Putamen (tissue), 1 donor: ENCODE data around the gene MAST4.

Source experiments
- DNase-seq: peaks from one replicate; pipeline ENCODE4 v3.0.0-alpha.2; 2016; ENCODE audit warnings: low spot score

Gene MAST4

GRCh38 chr5:67045816-67046740 is 449.9 kb downstream of the MAST4 start:
- DNase-seq = no peak

- DNase-seq = no peak
Measured at GRCh38 chr5:67047160-67047559, 451.0 kb downstream of the MAST4 start.

- DNase-seq = no peak
Measured at GRCh38 chr5:67047616-67048015, 451.4 kb downstream of the MAST4 start.

GRCh38 chr5:67050125-67050524 is 453.9 kb downstream of the MAST4 start:
- no peak for DNase-seq

- DNase-seq = no peak
Measured at GRCh38 chr5:67050635-67051034, 454.4 kb downstream of the MAST4 start.

GRCh38 chr5:67051164-67051563 is 455.0 kb downstream of the MAST4 start:
- DNase-seq = no peak

GRCh38 chr5:67052034-67052433 is 455.8 kb downstream of the MAST4 start:
- no peak for DNase-seq

GRCh38 chr5:67053229-67053628 is 457.0 kb downstream of the MAST4 start:
- DNase-seq = no peak

GRCh38 chr5:67058998-67059743 is 463.0 kb downstream of the MAST4 start:
- no peak for DNase-seq

GRCh38 chr5:67059744-67060490 is 463.7 kb downstream of the MAST4 start:
- no peak for DNase-seq

GRCh38 chr5:67061511-67061910 is 465.3 kb downstream of the MAST4 start:
- DNase-seq = no peak

- DNase-seq = no peak
Measured at GRCh38 chr5:67063055-67063454, 466.9 kb downstream of the MAST4 start.

GRCh38 chr5:67063791-67064190 is 467.6 kb downstream of the MAST4 start:
- DNase-seq = no peak

GRCh38 chr5:67065237-67065636 is 469.0 kb downstream of the MAST4 start:
- DNase-seq = no peak

GRCh38 chr5:67065696-67066095 is 469.5 kb downstream of the MAST4 start:
- no peak for DNase-seq

GRCh38 chr5:67066815-67067214 is 470.6 kb downstream of the MAST4 start:
- DNase-seq = no peak

GRCh38 chr5:67073045-67073680 is 477.0 kb downstream of the MAST4 start:
- DNase-seq = no peak

- no peak for DNase-seq
Measured at GRCh38 chr5:67077296-67077695, 481.1 kb downstream of the MAST4 start.

- DNase-seq = no peak
Measured at GRCh38 chr5:67081261-67081660, 485.1 kb downstream of the MAST4 start.

- no peak for DNase-seq
Measured at GRCh38 chr5:67082941-67083340, 486.7 kb downstream of the MAST4 start.

GRCh38 chr5:67085616-67086015 is 489.4 kb downstream of the MAST4 start:
- DNase-seq = no peak

GRCh38 chr5:67089200-67089725 is 493.1 kb downstream of the MAST4 start:
- no peak for DNase-seq
